GM13976 (cell line): ENCODE results near the gene BTBD9.

Experiments used
- DNase-seq: peaks from one replicate; pipeline ENCODE4 v3.0.0; 2012; ENCODE audit warnings: low spot score
- in situ Hi-C: fragments of 300-500 bp; cut with MboI; formaldehyde crosslinking; loops from one replicate; pipeline ENCODE4 v1.12.0; 2022; ENCODE audit warnings: low sequenced_read_pairs, mixed read lengths, inconsistent platforms; ENCODE audit not compliant: unreplicated experiment
- TF ChIP-seq, protein P1 (sequence below): IDR thresholded peaks from 2 replicates; pipeline ENCODE4 v1.5.1; 2012; ENCODE audit warnings: borderline replicate concordance, mild to moderate bottlenecking; ENCODE audit not compliant: insufficient read depth; ENCODE audit errors: extremely low read depth, missing control alignments, control extremely low read depth

The BTBD9 gene

DNA sequence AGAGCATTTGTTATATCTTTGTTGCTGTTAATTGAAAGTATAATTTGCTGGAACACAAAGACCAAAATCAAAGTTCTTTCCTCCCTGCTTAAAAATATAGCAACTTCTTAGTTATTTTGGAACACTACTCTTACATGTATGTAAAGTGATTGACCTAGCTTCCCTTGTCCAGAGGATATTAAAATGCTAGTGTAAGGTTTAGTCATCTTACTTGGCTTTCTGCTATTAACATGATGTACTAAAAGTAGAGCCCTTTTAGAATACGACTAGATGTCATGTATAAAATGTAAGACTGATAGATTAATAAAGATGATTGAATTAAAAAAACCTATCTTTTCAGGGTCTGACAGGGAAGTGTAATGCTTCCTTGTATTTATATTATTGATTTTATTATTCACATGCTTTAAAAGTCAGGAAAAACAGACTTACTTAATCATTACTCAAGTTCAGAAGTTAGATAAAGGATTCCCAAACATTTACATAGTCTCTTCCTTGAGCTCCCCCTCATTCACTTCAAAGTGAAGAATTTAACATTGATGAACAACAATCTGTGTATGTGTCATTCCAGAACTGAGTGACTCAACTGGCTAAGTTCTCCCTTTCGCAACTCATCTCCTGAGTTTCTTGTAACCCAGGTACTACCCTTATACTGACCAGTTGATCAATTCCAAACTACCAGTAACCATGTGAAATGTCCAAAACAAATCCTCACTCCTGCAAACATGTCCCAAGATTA is 50.9 kb downstream of the BTBD9 start:
- DNase-seq, result no peak
- in situ Hi-C loops, result no loop called here
- TF ChIP-seq, protein P1, sequence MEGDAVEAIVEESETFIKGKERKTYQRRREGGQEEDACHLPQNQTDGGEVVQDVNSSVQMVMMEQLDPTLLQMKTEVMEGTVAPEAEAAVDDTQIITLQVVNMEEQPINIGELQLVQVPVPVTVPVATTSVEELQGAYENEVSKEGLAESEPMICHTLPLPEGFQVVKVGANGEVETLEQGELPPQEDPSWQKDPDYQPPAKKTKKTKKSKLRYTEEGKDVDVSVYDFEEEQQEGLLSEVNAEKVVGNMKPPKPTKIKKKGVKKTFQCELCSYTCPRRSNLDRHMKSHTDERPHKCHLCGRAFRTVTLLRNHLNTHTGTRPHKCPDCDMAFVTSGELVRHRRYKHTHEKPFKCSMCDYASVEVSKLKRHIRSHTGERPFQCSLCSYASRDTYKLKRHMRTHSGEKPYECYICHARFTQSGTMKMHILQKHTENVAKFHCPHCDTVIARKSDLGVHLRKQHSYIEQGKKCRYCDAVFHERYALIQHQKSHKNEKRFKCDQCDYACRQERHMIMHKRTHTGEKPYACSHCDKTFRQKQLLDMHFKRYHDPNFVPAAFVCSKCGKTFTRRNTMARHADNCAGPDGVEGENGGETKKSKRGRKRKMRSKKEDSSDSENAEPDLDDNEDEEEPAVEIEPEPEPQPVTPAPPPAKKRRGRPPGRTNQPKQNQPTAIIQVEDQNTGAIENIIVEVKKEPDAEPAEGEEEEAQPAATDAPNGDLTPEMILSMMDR, result no peak

DNA sequence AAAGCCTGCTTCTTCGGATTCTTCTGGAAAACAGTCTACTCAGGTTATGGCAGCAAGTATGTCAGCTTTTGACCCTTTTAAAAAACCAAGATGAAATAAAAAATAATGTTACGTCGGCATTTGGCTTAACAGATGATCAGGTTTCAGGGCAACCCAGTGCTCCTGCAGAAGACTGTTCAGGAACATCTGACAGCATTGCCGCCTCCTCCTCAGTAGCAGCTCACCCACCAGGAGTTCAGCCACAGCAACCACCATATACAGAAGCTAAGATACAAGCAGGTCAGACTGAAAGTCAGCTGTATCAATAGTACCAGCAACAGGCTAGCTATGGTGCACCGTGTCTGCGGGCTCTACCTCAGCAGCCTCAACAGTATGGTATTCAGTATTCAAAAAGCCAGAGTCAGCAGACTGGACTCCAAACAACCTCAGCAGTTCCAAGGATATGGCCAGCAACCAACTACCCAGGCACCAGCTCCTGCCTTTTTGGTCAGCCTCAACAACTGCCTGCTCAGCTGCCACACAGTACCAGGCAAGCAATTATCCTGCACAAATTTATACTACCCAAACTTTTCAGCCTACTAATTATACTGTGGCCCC is 51.9 kb downstream of the BTBD9 start:
- TF ChIP-seq, protein P1, result no peak
- in situ Hi-C loops, result no loop called here
- DNase-seq, result no peak

DNA sequence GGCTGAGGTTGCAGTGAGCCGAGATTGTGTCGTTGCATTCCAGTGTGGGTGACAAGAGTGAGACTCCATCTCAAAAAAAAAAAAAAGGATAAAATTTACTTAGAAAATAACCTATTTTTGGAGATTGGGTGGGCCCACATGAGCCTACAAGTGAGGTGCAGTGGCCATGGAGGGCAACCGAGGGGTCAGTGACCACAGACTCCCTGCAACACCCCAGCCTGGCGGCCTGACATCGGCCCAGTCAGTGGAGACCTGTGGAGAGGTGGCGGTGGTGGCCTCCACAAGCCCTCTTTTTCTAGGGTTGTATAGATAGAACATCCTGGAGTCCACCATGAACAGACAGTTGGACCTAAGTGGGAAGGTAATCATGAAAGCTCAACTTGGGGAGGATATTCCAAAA is 52.7 kb downstream of the BTBD9 start:
- in situ Hi-C loops, result no loop called here
- no peak for DNase-seq
- TF ChIP-seq, protein P1, result no peak

DNA sequence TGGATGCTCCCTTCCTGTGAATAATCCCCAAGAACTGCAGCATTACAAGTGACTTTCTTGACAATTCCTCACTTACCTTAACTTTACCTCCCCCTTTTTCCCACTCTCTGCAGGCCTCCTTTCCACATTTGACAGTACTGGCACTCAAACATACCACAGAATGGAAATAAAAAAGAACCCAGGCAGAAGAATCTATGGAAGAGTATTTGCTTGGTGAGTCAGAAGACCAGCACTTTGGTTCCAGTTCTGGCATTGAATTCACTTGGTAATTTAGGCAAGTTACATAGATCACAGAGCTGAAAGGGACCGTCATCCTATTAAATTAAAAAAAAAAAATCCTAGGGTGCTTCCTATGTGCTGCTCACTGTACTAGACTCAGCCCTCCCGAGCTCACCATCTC is 55.0 kb downstream of the BTBD9 start:
- in situ Hi-C loops, result no loop called here
- no peak for DNase-seq
- TF ChIP-seq, protein P1, result no peak

DNA sequence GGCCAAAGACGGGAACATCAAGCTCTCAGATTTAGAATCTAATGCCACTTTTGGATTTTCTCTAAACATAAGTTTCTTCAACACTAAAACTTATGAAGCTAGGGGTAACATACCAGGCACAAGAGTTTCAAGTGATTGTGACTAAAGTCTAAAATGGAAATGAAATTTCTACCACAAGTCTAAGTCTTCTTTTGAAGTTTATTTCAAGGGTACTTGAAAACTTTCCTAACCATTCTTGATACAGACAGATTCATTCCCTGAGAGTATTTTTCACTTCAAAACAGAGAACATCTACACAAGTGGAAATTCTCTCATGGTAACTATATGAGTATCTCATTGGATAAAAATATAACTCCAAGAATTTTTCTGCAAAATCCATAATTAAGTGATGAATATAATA is 56.2 kb downstream of the BTBD9 start:
- DNase-seq, result no peak
- in situ Hi-C loops, result no loop called here
- TF ChIP-seq, protein P1, result no peak

DNA sequence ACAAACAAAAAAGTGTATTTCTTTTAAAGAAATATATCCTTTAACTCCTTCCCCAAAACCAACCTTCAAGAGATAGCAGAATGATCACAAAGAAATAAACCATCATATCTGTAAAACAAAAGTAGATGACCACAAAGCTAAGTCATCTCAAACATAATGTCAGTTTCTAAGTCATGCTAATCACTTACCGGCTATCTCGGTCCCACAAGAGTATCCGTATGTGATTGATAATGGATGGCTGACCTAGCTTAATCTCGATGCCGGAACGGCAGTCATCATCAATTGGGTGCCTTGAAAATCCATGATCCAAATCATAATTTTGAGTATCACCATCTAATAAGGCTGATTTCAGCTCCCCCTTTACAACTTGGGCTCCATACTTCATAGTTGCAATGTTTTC is 59.7 kb downstream of the BTBD9 start:
- no peak for DNase-seq
- TF ChIP-seq, protein P1, result no peak
- in situ Hi-C loops, result no loop called here
